HEK293T (cell line): ENCODE data around the gene ADIPOR2.
"Not testable (repeated sequence)": the region's sequence is repeated elsewhere in the genome, so short reads cannot be mapped to it uniquely, and the experiment has no call there.

Experiments
- CTCF ChIA-PET: fragments of 350-600 bp; formaldehyde crosslinking; extraction: SDS; loops from one replicate; lab custom pipeline; 2021; ENCODE audit warnings: antibody characterized with exemption, inconsistent platforms; lab: Yijun Ruan, JAX
- POLR2A ChIA-PET: fragments of 350-600 bp; formaldehyde crosslinking; extraction: SDS; loops from one replicate; lab custom pipeline; 2020; ENCODE audit warnings: antibody characterized with exemption, inconsistent platforms; lab: Yijun Ruan, JAX
- DNase-seq: peaks from one replicate; pipeline ENCODE4 v3.0.0; 2012; ENCODE audit warnings: mixed read lengths; ENCODE audit errors: extremely low spot score
- ARNT ChIP-seq: fragments of 450-650 bp; IDR thresholded peaks from 2 replicates; pipeline ENCODE4 v1.6.1; 2017; ENCODE audit warnings: mild to moderate bottlenecking
- BHLHE40 ChIP-seq: fragments of 450-650 bp; IDR thresholded peaks from 2 replicates; pipeline ENCODE4 v1.6.1; 2016; ENCODE audit warnings: mild to moderate bottlenecking, moderate library complexity, borderline replicate concordance
- CTBP1 ChIP-seq: fragments of 450-650 bp; IDR thresholded peaks from 2 replicates; pipeline ENCODE4 v1.6.1; 2016; ENCODE audit warnings: borderline replicate concordance
- ELF4 ChIP-seq: fragments of 450-650 bp; IDR thresholded peaks from 2 replicates; pipeline ENCODE4 v1.6.1; 2017; ENCODE audit warnings: antibody characterized with exemption
- FOXA1 ChIP-seq: fragments of 450-650 bp; IDR thresholded peaks from 2 replicates; pipeline ENCODE4 v1.6.1; 2016; ENCODE audit warnings: mild to moderate bottlenecking
- FOXK2 ChIP-seq: fragments of 450-650 bp; IDR thresholded peaks from 2 replicates; pipeline ENCODE4 v1.6.1; 2016; ENCODE audit warnings: mild to moderate bottlenecking
- FOXM1 ChIP-seq: fragments of 450-650 bp; IDR thresholded peaks from 2 replicates; pipeline ENCODE4 v1.6.1; 2017; ENCODE audit warnings: mild to moderate bottlenecking, borderline replicate concordance
- HDGF ChIP-seq: fragments of 450-650 bp; IDR thresholded peaks from 2 replicates; pipeline ENCODE4 v1.6.1; 2017; ENCODE audit warnings: antibody characterized with exemption, borderline replicate concordance
- L3MBTL2 ChIP-seq: fragments of 450-650 bp; conservative IDR thresholded peaks from 2 replicates; pipeline ENCODE4 v1.6.1; 2016; ENCODE audit warnings: mild to moderate bottlenecking
- LEF1 ChIP-seq: fragments of 450-650 bp; IDR thresholded peaks from 2 replicates; pipeline ENCODE4 v1.6.1; 2017; ENCODE audit warnings: mild to moderate bottlenecking, borderline replicate concordance
- NFRKB ChIP-seq: fragments of 450-650 bp; IDR thresholded peaks from 2 replicates; pipeline ENCODE4 v1.6.1; 2016; ENCODE audit warnings: mild to moderate bottlenecking, moderate library complexity
- PKNOX1 ChIP-seq: fragments of 450-650 bp; IDR thresholded peaks from 2 replicates; pipeline ENCODE4 v1.6.1; 2016
- SP1 ChIP-seq: fragments of 450-650 bp; IDR thresholded peaks from 2 replicates; pipeline ENCODE4 v1.6.1; 2017
- SUZ12 ChIP-seq: fragments of 450-650 bp; IDR thresholded peaks from 2 replicates; pipeline ENCODE4 v1.6.1; 2016; ENCODE audit warnings: mild to moderate bottlenecking
- TARDBP ChIP-seq: fragments of 450-650 bp; IDR thresholded peaks from 2 replicates; pipeline ENCODE4 v1.6.1; 2016
- ZNF384 ChIP-seq: fragments of 450-650 bp; IDR thresholded peaks from 2 replicates; pipeline ENCODE4 v1.6.1; 2016

ADIPOR2 gene

GRCh38 chr12:1705774-1706631 is 15.1 kb downstream of the ADIPOR2 start:
- POLR2A ChIA-PET, result no interaction called here
- DNase-seq, result no peak
- no peak for TF ChIP-seq ZNF384
- TF ChIP-seq PKNOX1, result no peak
- no peak for TF ChIP-seq SUZ12
- TF ChIP-seq FOXK2, result no peak
- no peak for TF ChIP-seq L3MBTL2
- no peak for TF ChIP-seq LEF1
- no peak for TF ChIP-seq BHLHE40
- no peak for TF ChIP-seq SP1
- TF ChIP-seq NFRKB, result no peak
- no peak for TF ChIP-seq ELF4
- TF ChIP-seq ARNT, result no peak
- no peak for TF ChIP-seq CTBP1
- no peak for TF ChIP-seq FOXM1
- TF ChIP-seq FOXA1, result no peak
- TF ChIP-seq HDGF, result no peak
- TF ChIP-seq TARDBP, result no peak
- CTCF ChIA-PET, result interaction anchor here (0.6 kb wide), 1 partner anchor 61 kb away, joined by 3 read pairs; no protein-coding TSS in a partner anchor

- TF ChIP-seq CTBP1, result no peak
- no peak for TF ChIP-seq ELF4
- no peak for TF ChIP-seq NFRKB
- no peak for TF ChIP-seq L3MBTL2
- TF ChIP-seq SP1, result no peak
- TF ChIP-seq FOXK2, result no peak
- no peak for TF ChIP-seq FOXM1
- TF ChIP-seq ZNF384, result no peak
- TF ChIP-seq HDGF, result no peak
- no peak for TF ChIP-seq SUZ12
- no peak for TF ChIP-seq ARNT
- TF ChIP-seq PKNOX1, result no peak
- TF ChIP-seq BHLHE40, result no peak
- no peak for TF ChIP-seq TARDBP
- ChIA-PET POLR2A (no interaction called here), CTCF (interaction anchor here (0.6 kb wide), 1 partner anchor 61 kb away, joined by 3 read pairs; no protein-coding TSS in a partner anchor)
- no peak for DNase-seq
Observed at GRCh38 chr12:1706632-1706980, 15.7 kb downstream of the ADIPOR2 start.

GRCh38 chr12:1707051-1707450 is 16.2 kb downstream of the ADIPOR2 start:
- no peak for DNase-seq
- ChIA-PET CTCF (no interaction called here), POLR2A (no interaction called here)
- TF ChIP-seq HDGF, result no peak
- TF ChIP-seq BHLHE40, result no peak
- TF ChIP-seq ELF4, result no peak
- TF ChIP-seq NFRKB, result no peak
- TF ChIP-seq SP1, result no peak
- no peak for TF ChIP-seq FOXK2
- TF ChIP-seq L3MBTL2, result no peak
- TF ChIP-seq ARNT, result no peak
- no peak for TF ChIP-seq CTBP1

GRCh38 chr12:1709968-1710367 is 19.1 kb downstream of the ADIPOR2 start:
- DNase-seq, POLR2A ChIA-PET: not testable (repeated sequence)
- CTCF ChIA-PET, result interaction anchor here (0.6 kb wide), 1 partner anchor 956 kb away, joined by 4 read pairs; no protein-coding TSS in a partner anchor

- POLR2A ChIA-PET, CTCF ChIA-PET, DNase-seq: not testable (repeated sequence)
Observed at GRCh38 chr12:1710870-1711269, 20.0 kb downstream of the ADIPOR2 start.

- POLR2A ChIA-PET, CTCF ChIA-PET, DNase-seq: not testable (repeated sequence)
Observed at GRCh38 chr12:1711536-1712211, 20.8 kb downstream of the ADIPOR2 start.

- DNase-seq, POLR2A ChIA-PET, CTCF ChIA-PET: not testable (repeated sequence)
Observed at GRCh38 chr12:1712305-1712704, 21.4 kb downstream of the ADIPOR2 start.

GRCh38 chr12:1712852-1713251 is 22.0 kb downstream of the ADIPOR2 start:
- POLR2A ChIA-PET, CTCF ChIA-PET, DNase-seq: not testable (repeated sequence)

- CTCF ChIA-PET, DNase-seq, POLR2A ChIA-PET: not testable (repeated sequence)
Observed at GRCh38 chr12:1713783-1714348, 23.0 kb downstream of the ADIPOR2 start.

- DNase-seq, POLR2A ChIA-PET: not testable (repeated sequence)
- CTCF ChIA-PET, result interaction anchor here (0.7 kb wide), 1 partner anchor 29 kb away, joined by 3 read pairs; no protein-coding TSS in a partner anchor
Observed at GRCh38 chr12:1715459-1715858, 24.6 kb downstream of the ADIPOR2 start.
